ENCODE data around the gene NAV1.

NAV1 gene

GRCh38 chr1:201570886-201571624 is 32.1 kb downstream of the NAV1 start:
- H3K4me1 ChIP-seq (ENCODE audit: control insufficient read depth, low read length): no peaks in the 10 kb centered on the region
- H3K36me3 ChIP-seq (ENCODE audit: control insufficient read depth, low read length): no peaks in the 10 kb centered on the region
- no peaks in the 10 kb centered on the region for H4K20me1 ChIP-seq (ENCODE audit: control insufficient read depth, insufficient read depth, low read depth, low read length)
- TF ChIP-seq CTCF (IDR thresholded peaks at IDR 0.05; ENCODE audit: low read depth, low read length, poor library complexity, severe bottlenecking) (no peak), EZH2phosphoT487 (IDR thresholded peaks at IDR 0.05; ENCODE audit: borderline replicate concordance, low read length) (no peak)
- H3K79me2 ChIP-seq (ENCODE audit: control insufficient read depth, low read length): no peaks in the 10 kb centered on the region
- no peaks in the 10 kb centered on the region for H3K9me3 ChIP-seq (ENCODE audit: control insufficient read depth, insufficient read depth, low read length)
- H3K27ac ChIP-seq (ENCODE audit: low read depth, low read length): no peak overlapping the region
- H3K4me3 ChIP-seq (ENCODE audit: low read length): no peak overlapping the region
- H3K27me3 ChIP-seq (ENCODE audit: control insufficient read depth, low read length): no peaks in the 10 kb centered on the region
- H3F3A ChIP-seq (ENCODE audit: control insufficient read depth, insufficient read depth): no peaks in the 10 kb centered on the region
- no peak overlapping the region for H3K4me2 ChIP-seq (ENCODE audit: low read length)
- H3K9me2 ChIP-seq (replicated peaks; ENCODE audit: control insufficient read depth, low read length): no peaks in the 10 kb centered on the region

- Histone ChIP-seq H3K27me3 (ENCODE audit: control insufficient read depth, low read length) (no peaks in the 10 kb centered on the region), H3K4me2 (ENCODE audit: low read length) (no peak overlapping the region), H3K79me2 (ENCODE audit: control insufficient read depth, low read length) (no peaks in the 10 kb centered on the region), H3K9me2 (replicated peaks; ENCODE audit: control insufficient read depth, low read length) (no peaks in the 10 kb centered on the region), H3K4me1 (ENCODE audit: control insufficient read depth, low read length) (no peaks in the 10 kb centered on the region; the same call in 1 of the 2 replicates), H3F3A (ENCODE audit: control insufficient read depth, insufficient read depth) (no peaks in the 10 kb centered on the region), H3K27ac (ENCODE audit: low read depth, low read length) (no peak overlapping the region), H3K4me3 (ENCODE audit: low read length) (no peak overlapping the region), H3K9me3 (ENCODE audit: control insufficient read depth, insufficient read depth, low read length) (no peaks in the 10 kb centered on the region), H3K36me3 (ENCODE audit: control insufficient read depth, low read length) (no peaks in the 10 kb centered on the region), H4K20me1 (ENCODE audit: control insufficient read depth, insufficient read depth, low read depth, low read length) (no peaks in the 10 kb centered on the region)
- TF ChIP-seq CTCF (IDR thresholded peaks at IDR 0.05; ENCODE audit: low read depth, low read length, poor library complexity, severe bottlenecking): no peak
- no peak for TF ChIP-seq EZH2phosphoT487 (IDR thresholded peaks at IDR 0.05; ENCODE audit: borderline replicate concordance, low read length)
These were observed 34.1 kb downstream of the NAV1 start for GRCh38 chr1:201573030-201573429.

- Histone ChIP-seq H3K27ac (ENCODE audit: low read depth, low read length) (no peak overlapping the region), H3K79me2 (ENCODE audit: control insufficient read depth, low read length) (no peaks in the 10 kb centered on the region), H4K20me1 (ENCODE audit: control insufficient read depth, insufficient read depth, low read depth, low read length) (no peaks in the 10 kb centered on the region), H3F3A (ENCODE audit: control insufficient read depth, insufficient read depth) (no peaks in the 10 kb centered on the region), H3K9me2 (replicated peaks; ENCODE audit: control insufficient read depth, low read length) (no peaks in the 10 kb centered on the region), H3K27me3 (ENCODE audit: control insufficient read depth, low read length) (no peaks in the 10 kb centered on the region), H3K9me3 (ENCODE audit: control insufficient read depth, insufficient read depth, low read length) (no peaks in the 10 kb centered on the region), H3K4me2 (ENCODE audit: low read length) (no peak overlapping the region), H3K4me3 (ENCODE audit: low read length) (no peak overlapping the region), H3K4me1 (ENCODE audit: control insufficient read depth, low read length) (no peaks in the 10 kb centered on the region; the same call in 1 of the 2 replicates), H3K36me3 (ENCODE audit: control insufficient read depth, low read length) (no peaks in the 10 kb centered on the region)
- TF ChIP-seq EZH2phosphoT487 (IDR thresholded peaks at IDR 0.05; ENCODE audit: borderline replicate concordance, low read length) (no peak), CTCF (IDR thresholded peaks at IDR 0.05; ENCODE audit: low read depth, low read length, poor library complexity, severe bottlenecking) (no peak)
These were observed 35.0 kb downstream of the NAV1 start for GRCh38 chr1:201573923-201574322.
